Uterus (tissue), 2 donors: Measurements from ENCODE around the gene MAP2K7.

Experiments
- POLR2A ChIP-seq, 2 donors: fragments of 450-650 bp; IDR thresholded peaks; one replicate each; pipeline ENCODE4 v1.6.1; 2016; ENCODE audit warnings: antibody characterized with exemption in 2 of 2, mild to moderate bottlenecking in 1 of 2, moderate library complexity in 1 of 2
- TF ChIP-seq, protein P1 (sequence below), 4 experiments: fragments of 200-600 bp in 2 of 4; fragments of 450-650 bp in 2 of 4; sonication (generic) in 2 of 4; IDR thresholded peaks; one replicate each; pipeline ENCODE4 v1.5.1; 2016 to 2019; ENCODE audit warnings: antibody characterized with exemption in 4 of 4, mild to moderate bottlenecking in 2 of 4, moderate library complexity in 1 of 4

DNA sequence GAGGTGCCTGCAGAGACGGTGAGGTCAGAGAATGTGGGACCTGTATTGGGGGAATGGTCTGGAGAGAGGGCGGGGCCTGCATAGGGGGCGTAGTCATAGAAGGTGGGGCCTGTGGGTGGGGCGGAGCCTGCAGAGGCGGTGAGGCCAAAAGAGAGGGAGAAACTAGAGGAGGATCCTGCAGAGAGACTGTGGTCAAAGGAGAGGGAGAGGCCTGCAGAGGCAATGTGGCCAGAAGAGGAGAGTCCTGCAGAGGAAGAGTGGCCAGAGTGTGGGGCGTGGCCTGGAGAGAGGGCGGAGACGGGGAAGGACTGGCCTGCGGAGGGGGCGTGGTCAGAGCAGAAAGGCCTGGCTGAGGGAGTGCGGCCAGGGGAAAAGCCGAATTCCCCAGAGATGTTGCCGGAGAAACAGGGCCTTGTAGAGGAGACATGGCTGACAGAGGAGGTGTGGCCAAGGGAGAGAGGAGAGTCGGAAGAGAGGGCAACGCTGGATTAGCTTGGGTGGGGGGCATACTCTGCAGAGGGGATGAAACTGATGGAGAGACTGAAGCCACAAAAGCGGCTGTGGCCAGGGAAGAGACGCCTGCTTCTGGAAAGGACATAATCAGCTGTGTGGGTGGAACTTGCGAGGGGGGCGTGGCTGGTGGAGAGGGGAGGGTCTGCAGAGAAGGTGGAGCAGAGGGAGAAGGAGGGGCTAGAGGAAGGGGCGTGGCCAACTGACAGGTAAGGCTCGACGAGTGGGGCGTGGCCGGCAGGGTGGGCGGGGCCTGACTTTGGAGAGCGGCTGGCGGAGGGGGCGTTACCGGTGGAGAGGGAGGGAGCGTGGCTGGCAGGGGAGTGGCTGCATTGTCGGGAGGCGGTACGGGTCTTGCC is 32.0 kb upstream of the MAP2K7 start:
- TF ChIP-seq POLR2A (IDR thresholded peaks at IDR 0.05), result peak in 1 of 2 donors; percentile 14
- TF ChIP-seq, protein P1, sequence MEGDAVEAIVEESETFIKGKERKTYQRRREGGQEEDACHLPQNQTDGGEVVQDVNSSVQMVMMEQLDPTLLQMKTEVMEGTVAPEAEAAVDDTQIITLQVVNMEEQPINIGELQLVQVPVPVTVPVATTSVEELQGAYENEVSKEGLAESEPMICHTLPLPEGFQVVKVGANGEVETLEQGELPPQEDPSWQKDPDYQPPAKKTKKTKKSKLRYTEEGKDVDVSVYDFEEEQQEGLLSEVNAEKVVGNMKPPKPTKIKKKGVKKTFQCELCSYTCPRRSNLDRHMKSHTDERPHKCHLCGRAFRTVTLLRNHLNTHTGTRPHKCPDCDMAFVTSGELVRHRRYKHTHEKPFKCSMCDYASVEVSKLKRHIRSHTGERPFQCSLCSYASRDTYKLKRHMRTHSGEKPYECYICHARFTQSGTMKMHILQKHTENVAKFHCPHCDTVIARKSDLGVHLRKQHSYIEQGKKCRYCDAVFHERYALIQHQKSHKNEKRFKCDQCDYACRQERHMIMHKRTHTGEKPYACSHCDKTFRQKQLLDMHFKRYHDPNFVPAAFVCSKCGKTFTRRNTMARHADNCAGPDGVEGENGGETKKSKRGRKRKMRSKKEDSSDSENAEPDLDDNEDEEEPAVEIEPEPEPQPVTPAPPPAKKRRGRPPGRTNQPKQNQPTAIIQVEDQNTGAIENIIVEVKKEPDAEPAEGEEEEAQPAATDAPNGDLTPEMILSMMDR (IDR thresholded peaks at IDR 0.05), result no peak
